H9 (cell line): ENCODE results near the gene KCNH1. TPM values are rescaled to one million over a fixed set of nuclear protein-coding genes. Genes with fewer than 3 reads are reported as not detected.

Source experiments
- DNase-seq: peaks from one replicate; pipeline ENCODE4 v3.0.0-alpha.2; 2017
- H2AFZ ChIP-seq: one replicate; pipeline ENCODE4 v1.6.1; 2013; ENCODE audit warnings: mild to moderate bottlenecking, low read length, control low read depth, moderate library complexity
- H2AK5ac ChIP-seq: 2 replicates; pipeline ENCODE4 v1.6.1; 2013; ENCODE audit warnings: low read length, control low read depth, mixed read lengths; ENCODE audit not compliant: insufficient read length
- H2BK120ac ChIP-seq: one replicate; pipeline ENCODE4 v1.6.1; 2013; ENCODE audit warnings: low read depth, mild to moderate bottlenecking, low read length, control low read depth, inconsistent platforms; ENCODE audit not compliant: poor library complexity, severe bottlenecking
- H2BK12ac ChIP-seq: 2 replicates; pipeline ENCODE4 v1.6.1; 2013; ENCODE audit warnings: low read length, control low read depth, mixed read lengths, low read depth; ENCODE audit not compliant: insufficient read length
- H2BK15ac ChIP-seq: 2 replicates; pipeline ENCODE4 v1.6.1; 2013; ENCODE audit warnings: low read depth, low read length, control low read depth
- H2BK20ac ChIP-seq: one replicate; pipeline ENCODE4 v1.6.1; 2013; ENCODE audit warnings: low read depth, mild to moderate bottlenecking, low read length, control low read depth, inconsistent platforms; ENCODE audit not compliant: poor library complexity, severe bottlenecking
- H2BK5ac ChIP-seq: 2 replicates; pipeline ENCODE4 v1.6.1; 2013; ENCODE audit warnings: low read length, control low read depth, mixed read lengths; ENCODE audit not compliant: insufficient read length
- H3K14ac ChIP-seq: 2 replicates; pipeline ENCODE4 v1.6.1; 2013; ENCODE audit warnings: low read length, control low read depth; ENCODE audit not compliant: insufficient read depth
- H3K18ac ChIP-seq: 2 replicates; pipeline ENCODE4 v1.6.1; 2013; ENCODE audit warnings: low read depth, mild to moderate bottlenecking, mixed read lengths, low read length, control low read depth; ENCODE audit not compliant: insufficient read length
- H3K23ac ChIP-seq: 2 replicates; pipeline ENCODE4 v1.6.1; 2013; ENCODE audit warnings: low read length, control low read depth, mixed read lengths, low read depth; ENCODE audit not compliant: insufficient read length
- H3K23me2 ChIP-seq: 2 replicates; pipeline ENCODE4 v1.6.1; 2013; ENCODE audit warnings: low read depth, mild to moderate bottlenecking, mixed read lengths, low read length, control low read depth; ENCODE audit not compliant: insufficient read length, poor library complexity, severe bottlenecking
- H3K27ac ChIP-seq: 2 replicates; pipeline ENCODE4 v1.5.1; 2013; ENCODE audit warnings: low read length, control low read depth, mixed read lengths, low read depth; ENCODE audit not compliant: insufficient read length
- H3K27me3 ChIP-seq: 2 replicates; pipeline ENCODE4 v1.6.1; 2013; ENCODE audit warnings: low read length, control low read depth, inconsistent platforms; ENCODE audit not compliant: insufficient read depth
- H3K4ac ChIP-seq: 2 replicates; pipeline ENCODE4 v1.6.1; 2013; ENCODE audit warnings: low read depth, mild to moderate bottlenecking, control low read depth, inconsistent platforms, low read length, moderate library complexity
- H3K4me1 ChIP-seq: 2 replicates; pipeline ENCODE4 v1.6.1; 2013; ENCODE audit warnings: low read length, control low read depth, inconsistent platforms; ENCODE audit not compliant: insufficient read depth
- H3K4me2 ChIP-seq: 2 replicates; pipeline ENCODE4 v1.6.1; 2013; ENCODE audit warnings: low read length, control low read depth, mixed read lengths; ENCODE audit not compliant: insufficient read length, insufficient read depth
- H3K56ac ChIP-seq: 2 replicates; pipeline ENCODE4 v1.6.1; 2013; ENCODE audit warnings: low read depth, mild to moderate bottlenecking, mixed read lengths, low read length, control low read depth; ENCODE audit not compliant: insufficient read length
- H3K79me1 ChIP-seq: 2 replicates; pipeline ENCODE4 v1.6.1; 2013; ENCODE audit warnings: low read depth, mild to moderate bottlenecking, moderate library complexity, low read length, control low read depth, inconsistent platforms; ENCODE audit not compliant: insufficient read depth, poor library complexity, severe bottlenecking
- H3K79me2 ChIP-seq: 2 replicates; pipeline ENCODE4 v1.6.1; 2013; ENCODE audit warnings: low read length, control low read depth, inconsistent platforms; ENCODE audit not compliant: insufficient read depth
- H3K9ac ChIP-seq: 2 replicates; pipeline ENCODE4 v1.6.1; 2013; ENCODE audit warnings: low read length, control low read depth, mixed read lengths; ENCODE audit not compliant: insufficient read length; ENCODE audit errors: extremely low read depth
- H3K9me3 ChIP-seq: one replicate; pipeline ENCODE4 v1.6.1; 2013; ENCODE audit warnings: low read depth, low read length, inconsistent platforms; ENCODE audit not compliant: control insufficient read depth
- H3T11ph ChIP-seq: one replicate; pipeline ENCODE4 v1.6.1; 2013; ENCODE audit warnings: mild to moderate bottlenecking, low read length, control low read depth, inconsistent platforms
- H4K20me1 ChIP-seq: one replicate; pipeline ENCODE4 v1.6.1; 2013; ENCODE audit not compliant: control insufficient read depth, insufficient read length, insufficient read depth
- H4K5ac ChIP-seq: 2 replicates; pipeline ENCODE4 v1.6.1; 2013; ENCODE audit warnings: low read depth, mild to moderate bottlenecking, mixed read lengths, low read length, control low read depth; ENCODE audit not compliant: insufficient read length
- H4K8ac ChIP-seq: replicated peaks from 2 replicates; pipeline ENCODE4 v1.6.1; 2013; ENCODE audit warnings: low read length, control low read depth, mixed read lengths, low read depth; ENCODE audit not compliant: insufficient read length
- H4K91ac ChIP-seq: 2 replicates; pipeline ENCODE4 v1.6.1; 2013; ENCODE audit warnings: low read depth, mild to moderate bottlenecking, moderate library complexity, mixed read lengths, low read length, control low read depth; ENCODE audit not compliant: insufficient read length
- H3K27ac Mint-ChIP-seq, 3 experiments: 2 replicates in 2 of 3; 3 replicates in 1 of 3; pipeline ENCODE4 v1.8.0; 2020 to 2021; ENCODE audit warnings: mixed read lengths in 3 of 3, mild to moderate bottlenecking in 1 of 3, moderate library complexity in 1 of 3
- H3K27me3 Mint-ChIP-seq: 2 replicates; pipeline ENCODE4 v1.8.0; 2021; ENCODE audit warnings: low read depth, mild to moderate bottlenecking, moderate library complexity, mixed read lengths
- H3K36me3 Mint-ChIP-seq, 3 experiments: 2 replicates in 2 of 3; 3 replicates in 1 of 3; pipeline ENCODE4 v1.8.0; 2020 to 2021; ENCODE audit warnings: low read depth in 3 of 3, mixed read lengths in 3 of 3; ENCODE audit not compliant: insufficient read depth in 1 of 3
- H3K4me1 Mint-ChIP-seq, 2 experiments: 2 replicates each; pipeline ENCODE4 v1.8.0; 2020; ENCODE audit warnings: mixed read lengths in 2 of 2
- H3K4me3 Mint-ChIP-seq, 2 experiments: 2 replicates in 1 of 2; 3 replicates in 1 of 2; pipeline ENCODE4 v1.8.0; 2020 to 2021; ENCODE audit warnings: mild to moderate bottlenecking in 2 of 2, mixed read lengths in 2 of 2, moderate library complexity in 1 of 2
- H3K9me3 Mint-ChIP-seq, 2 experiments: 2 replicates in 1 of 2; 3 replicates in 1 of 2; pipeline ENCODE4 v1.8.0; 2020; ENCODE audit warnings: mild to moderate bottlenecking in 2 of 2, mixed read lengths in 2 of 2, moderate library complexity in 1 of 2
- total RNA-seq: library from RNA; stranded (reverse); gene quantifications from 2 replicates; pipeline ENCODE4 v1.2.1, GENCODE V29; 2021
- TF ChIP-seq, protein P1 (sequence below): fragments of 200-600 bp; sonication (generic); conservative IDR thresholded peaks from 3 replicates; pipeline ENCODE4 v1.8.0; 2021; ENCODE audit warnings: antibody characterized with exemption, mild to moderate bottlenecking

The KCNH1 gene
- total RNA-seq, 1 experiment from 2014 or later: 0.11 TPM

DNA sequence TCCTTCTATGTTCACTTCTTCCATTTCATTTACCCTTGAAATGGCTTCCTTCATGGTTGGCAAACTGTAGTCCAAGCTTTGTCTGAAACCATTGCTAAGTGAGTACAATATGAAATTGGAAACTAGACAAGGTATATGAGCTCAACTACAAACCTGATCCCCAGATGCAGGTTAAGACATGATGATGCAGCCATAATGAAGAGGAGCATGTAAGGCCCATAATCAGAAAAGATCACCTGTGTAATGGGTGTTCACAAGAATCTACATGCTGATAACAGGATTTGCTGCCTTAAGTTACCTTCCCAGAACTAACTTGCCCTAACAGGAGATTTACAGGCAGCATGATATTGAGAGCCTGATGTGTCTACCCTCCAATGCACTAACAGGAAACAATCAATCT is 153.9 kb downstream of the KCNH1 start:
- no peak overlapping the region for H3K14ac ChIP-seq
- no peaks in the 10 kb centered on the region for H3K79me2 ChIP-seq
- H3K9ac ChIP-seq: no peak overlapping the region
- no peaks in the 10 kb centered on the region; the same call in 1 of the 2 replicates for H3K27me3 Mint-ChIP-seq
- H3K9me3 Mint-ChIP-seq: peaks cover 16 to 30% of the 10 kb centered on the region in 2 experiments
- H2AK5ac ChIP-seq: no peak overlapping the region
- H3T11ph ChIP-seq: no peak overlapping the region
- H2BK12ac ChIP-seq: no peak overlapping the region
- H2AFZ ChIP-seq: no peak overlapping the region
- no peaks in the 10 kb centered on the region for H3K27me3 ChIP-seq
- no peaks in the 10 kb centered on the region for H3K4me1 Mint-ChIP-seq
- H2BK120ac ChIP-seq: no peak overlapping the region
- H3K18ac ChIP-seq: no peak overlapping the region
- peaks cover 0 to 1% (median 0%) of the 10 kb centered on the region in 3 experiments; a peak in 1 of 7 replicates for H3K36me3 Mint-ChIP-seq
- no peak overlapping the region for H3K23ac ChIP-seq
- no peaks in the 10 kb centered on the region for H4K20me1 ChIP-seq
- H4K5ac ChIP-seq: no peak overlapping the region
- no peak overlapping the region for H3K4me3 Mint-ChIP-seq
- no peak overlapping the region for H3K27ac Mint-ChIP-seq
- no peak overlapping the region for H4K8ac ChIP-seq
- no peaks in the 10 kb centered on the region for H3K79me1 ChIP-seq
- H3K4me1 ChIP-seq: no peaks in the 10 kb centered on the region
- H2BK20ac ChIP-seq: no peak overlapping the region
- H3K9me3 ChIP-seq: no peaks in the 10 kb centered on the region
- no peak overlapping the region for H3K4ac ChIP-seq
- H2BK5ac ChIP-seq: no peak overlapping the region
- no peaks in the 10 kb centered on the region for H3K23me2 ChIP-seq
- DNase-seq: no peak
- H4K91ac ChIP-seq: no peak overlapping the region
- no peak overlapping the region for H3K27ac ChIP-seq
- H3K56ac ChIP-seq: no peak overlapping the region
- TF ChIP-seq, protein P1, sequence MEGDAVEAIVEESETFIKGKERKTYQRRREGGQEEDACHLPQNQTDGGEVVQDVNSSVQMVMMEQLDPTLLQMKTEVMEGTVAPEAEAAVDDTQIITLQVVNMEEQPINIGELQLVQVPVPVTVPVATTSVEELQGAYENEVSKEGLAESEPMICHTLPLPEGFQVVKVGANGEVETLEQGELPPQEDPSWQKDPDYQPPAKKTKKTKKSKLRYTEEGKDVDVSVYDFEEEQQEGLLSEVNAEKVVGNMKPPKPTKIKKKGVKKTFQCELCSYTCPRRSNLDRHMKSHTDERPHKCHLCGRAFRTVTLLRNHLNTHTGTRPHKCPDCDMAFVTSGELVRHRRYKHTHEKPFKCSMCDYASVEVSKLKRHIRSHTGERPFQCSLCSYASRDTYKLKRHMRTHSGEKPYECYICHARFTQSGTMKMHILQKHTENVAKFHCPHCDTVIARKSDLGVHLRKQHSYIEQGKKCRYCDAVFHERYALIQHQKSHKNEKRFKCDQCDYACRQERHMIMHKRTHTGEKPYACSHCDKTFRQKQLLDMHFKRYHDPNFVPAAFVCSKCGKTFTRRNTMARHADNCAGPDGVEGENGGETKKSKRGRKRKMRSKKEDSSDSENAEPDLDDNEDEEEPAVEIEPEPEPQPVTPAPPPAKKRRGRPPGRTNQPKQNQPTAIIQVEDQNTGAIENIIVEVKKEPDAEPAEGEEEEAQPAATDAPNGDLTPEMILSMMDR: no peak
- no peak overlapping the region for H2BK15ac ChIP-seq
- H3K4me2 ChIP-seq: no peak overlapping the region
